GM19455 (cell line): ENCODE results near the gene PCSK2.

Source experiments
- ATAC-seq: cut with Tn5 transposase; IDR thresholded peaks from one replicate; pipeline ENCODE4 v1.9.1; 2021; ENCODE audit not compliant: unreplicated experiment

The PCSK2 gene

GRCh38 chr20:17391127-17391771 lies 164.4 kb downstream of the PCSK2 start:
- ATAC-seq = no peak

GRCh38 chr20:17394411-17394810 lies 167.6 kb downstream of the PCSK2 start:
- no peak for ATAC-seq

GRCh38 chr20:17395729-17396128 lies 168.9 kb downstream of the PCSK2 start:
- ATAC-seq = no peak

GRCh38 chr20:17399303-17399985 lies 172.6 kb downstream of the PCSK2 start:
- no peak for ATAC-seq

- no peak for ATAC-seq
Measured at GRCh38 chr20:17403461-17403860, 176.6 kb downstream of the PCSK2 start.

GRCh38 chr20:17406051-17406590 lies 179.3 kb downstream of the PCSK2 start:
- ATAC-seq = no peak

GRCh38 chr20:17407550-17407949 lies 180.7 kb downstream of the PCSK2 start:
- ATAC-seq = no peak

- ATAC-seq = no peak
Measured at GRCh38 chr20:17417225-17417624, 190.4 kb downstream of the PCSK2 start.

- no peak for ATAC-seq
Measured at GRCh38 chr20:17418737-17419136, 191.9 kb downstream of the PCSK2 start.

- no peak for ATAC-seq
Measured at GRCh38 chr20:17419479-17420041, 192.7 kb downstream of the PCSK2 start.

- no peak for ATAC-seq
Measured at GRCh38 chr20:17421493-17421892, 194.7 kb downstream of the PCSK2 start.

- no peak for ATAC-seq
Measured at GRCh38 chr20:17423782-17424181, 196.9 kb downstream of the PCSK2 start.

GRCh38 chr20:17427638-17428037 lies 200.8 kb downstream of the PCSK2 start:
- ATAC-seq = no peak

GRCh38 chr20:17430125-17430950 lies 203.5 kb downstream of the PCSK2 start:
- no peak for ATAC-seq

- no peak for ATAC-seq
Measured at GRCh38 chr20:17431621-17432364, 205.0 kb downstream of the PCSK2 start.

- no peak for ATAC-seq
Measured at GRCh38 chr20:17436664-17437063, 209.8 kb downstream of the PCSK2 start.

GRCh38 chr20:17437251-17437650 lies 210.4 kb downstream of the PCSK2 start:
- no peak for ATAC-seq

GRCh38 chr20:17438436-17439039 lies 211.7 kb downstream of the PCSK2 start:
- no peak for ATAC-seq

- ATAC-seq = no peak
Measured at GRCh38 chr20:17439616-17440296, 212.9 kb downstream of the PCSK2 start.

GRCh38 chr20:17441745-17442144 lies 214.9 kb downstream of the PCSK2 start:
- no peak for ATAC-seq
